ENCODE measurements around the gene IRF5. TPM values are rescaled to one million over a fixed set of nuclear protein-coding genes. Genes with fewer than 3 reads are reported as not detected.

The IRF5 gene
- total and polyA plus RNA-seq, 7 donors: 0.44 to 1.6 (median 1.2) TPM

GRCh38 chr7:128916643-128916915, 21.1 kb upstream of the IRF5 start:
- Histone ChIP-seq H3K36me3 (ENCODE audit: insufficient read depth in 1 of 2, low read depth in 1 of 2) (no peaks in the 10 kb centered on the region), H3K4me1 (peaks cover 4% of the 10 kb centered on the region), H3K27me3 (ENCODE audit: insufficient read depth in 3 of 3, low read length in 2 of 3) (peaks cover 0 to 56% (median 14%) of the 10 kb centered on the region in 3 donors), H3K9me3 (no peaks in the 10 kb centered on the region), H3K27ac (no peak overlapping the region), H3K4me3 (no peak overlapping the region)
- intact Hi-C loops (cut with DNase I): no loop called here
- no peak for TF ChIP-seq CTCF (IDR thresholded peaks at IDR 0.05)
- WGBS, 3 donors: 85 to 89% (median 88%) methylated on average over 7 of the region's 7 CpGs
- ATAC-seq (no peak), DNase-seq (no peak)

- intact Hi-C loops (cut with DNase I): no loop called here
- Histone ChIP-seq H3K27ac (no peak overlapping the region), H3K4me1 (peaks cover 4% of the 10 kb centered on the region), H3K27me3 (ENCODE audit: insufficient read depth in 3 of 3, low read length in 2 of 3) (peaks cover 0 to 56% (median 16%) of the 10 kb centered on the region in 3 donors), H3K36me3 (ENCODE audit: insufficient read depth in 1 of 2, low read depth in 1 of 2) (no peaks in the 10 kb centered on the region), H3K9me3 (no peaks in the 10 kb centered on the region), H3K4me3 (no peak overlapping the region)
- DNase-seq (no peak), ATAC-seq (no peak)
- no peak for TF ChIP-seq CTCF (IDR thresholded peaks at IDR 0.05)
- 85 to 97% (median 97%) methylated on average over 2 of the region's 2 CpGs for WGBS, 3 donors
Observed at GRCh38 chr7:128917122-128917521, 20.6 kb upstream of the IRF5 start.

- no peak overlapping the region for H3K4me3 ChIP-seq
- DNase-seq: no peak
- no peaks in the 10 kb centered on the region for H3K9me3 ChIP-seq
- peaks cover 4% of the 10 kb centered on the region for H3K4me1 ChIP-seq
- WGBS, 3 donors: 70 to 89% (median 78%) methylated on average over 8 of the region's 8 CpGs
- intact Hi-C loops (cut with DNase I): no loop called here
- no peak for TF ChIP-seq CTCF (IDR thresholded peaks at IDR 0.05)
- ATAC-seq: no peak
- H3K27me3 ChIP-seq (ENCODE audit: insufficient read depth in 3 of 3, low read length in 2 of 3): peaks cover 0 to 58% (median 16%) of the 10 kb centered on the region in 3 donors
- H3K27ac ChIP-seq: no peak overlapping the region
- H3K36me3 ChIP-seq (ENCODE audit: insufficient read depth in 1 of 2, low read depth in 1 of 2): no peaks in the 10 kb centered on the region
Observed at GRCh38 chr7:128918016-128918665, 19.6 kb upstream of the IRF5 start.

- peaks cover 4% of the 10 kb centered on the region for H3K4me1 ChIP-seq
- peaks cover 0 to 48% (median 11%) of the 10 kb centered on the region in 3 donors for H3K27me3 ChIP-seq (ENCODE audit: insufficient read depth in 3 of 3, low read length in 2 of 3)
- no peak for TF ChIP-seq CTCF (IDR thresholded peaks at IDR 0.05)
- ATAC-seq (no peak), DNase-seq (no peak)
- H3K9me3 ChIP-seq: no peaks in the 10 kb centered on the region
- H3K27ac ChIP-seq: no peak overlapping the region
- H3K4me3 ChIP-seq: no peak overlapping the region
- no peaks in the 10 kb centered on the region for H3K36me3 ChIP-seq (ENCODE audit: insufficient read depth in 1 of 2, low read depth in 1 of 2)
- WGBS, 3 donors: 62 to 68% (median 68%) methylated on average over 6 of the region's 6 CpGs
- intact Hi-C loops (cut with DNase I): no loop called here
Observed at GRCh38 chr7:128919241-128919640, 18.5 kb upstream of the IRF5 start.
